GM23338 (cell line): Measurements from ENCODE around the gene ACOT11. TPM values are rescaled to one million over a fixed set of nuclear protein-coding genes. Genes with fewer than 3 reads are reported as not detected.
A peak's percentile ranks its signal among the peaks of the same experiment; 100 is the strongest.

Experiments used
- ATAC-seq: fragments of 200-7000 bp; cut with Tn5 transposase; 3 replicates; pipeline ENCODE4 v1.9.1; 2020
- DNase-seq: peaks from one replicate; pipeline ENCODE4 v3.0.0-alpha.2; 2015; ENCODE audit warnings: low spot score
- H2AFZ ChIP-seq: fragments of 200-600 bp; sonication (generic); 2 replicates; pipeline ENCODE4 v1.8.0; 2016; ENCODE audit warnings: antibody characterized with exemption, mild to moderate bottlenecking, moderate library complexity
- H3F3A ChIP-seq: fragments of 200-600 bp; sonication (generic); replicated peaks from 2 replicates; pipeline ENCODE4 v1.8.0; 2017; ENCODE audit warnings: antibody characterized with exemption, mixed run types, low read depth
- H3K27ac ChIP-seq: fragments of 200-600 bp; sonication (generic); 2 replicates; pipeline ENCODE4 v1.6.1; 2016; ENCODE audit warnings: low read depth
- H3K27me3 ChIP-seq: fragments of 200-600 bp; sonication (generic); 2 replicates; pipeline ENCODE4 v1.8.0; 2016; ENCODE audit warnings: mild to moderate bottlenecking, mixed run types, moderate library complexity; ENCODE audit not compliant: insufficient read depth
- H3K36me3 ChIP-seq: fragments of 200-600 bp; sonication (generic); 2 replicates; pipeline ENCODE4 v1.8.0; 2016; ENCODE audit warnings: mild to moderate bottlenecking; ENCODE audit not compliant: insufficient read depth
- H3K4me1 ChIP-seq: fragments of 200-600 bp; sonication (generic); 2 replicates; pipeline ENCODE4 v1.8.0; 2016; ENCODE audit warnings: mild to moderate bottlenecking, moderate library complexity; ENCODE audit not compliant: insufficient read depth
- H3K4me2 ChIP-seq: fragments of 200-600 bp; sonication (generic); 2 replicates; pipeline ENCODE4 v1.7.1; 2017; ENCODE audit warnings: mixed run types
- H3K4me3 ChIP-seq: fragments of 200-600 bp; sonication (generic); 2 replicates; pipeline ENCODE4 v1.6.1; 2016; ENCODE audit warnings: mixed run types
- H3K79me2 ChIP-seq: fragments of 200-600 bp; sonication (generic); replicated peaks from 2 replicates; pipeline ENCODE4 v1.8.0; 2017; ENCODE audit warnings: mild to moderate bottlenecking; ENCODE audit not compliant: insufficient read depth
- H3K9me2 ChIP-seq: fragments of 200-600 bp; sonication (generic); 2 replicates; pipeline ENCODE4 v1.8.0; 2017; ENCODE audit not compliant: insufficient read depth
- H4K20me1 ChIP-seq: fragments of 200-600 bp; sonication (generic); replicated peaks from 2 replicates; pipeline ENCODE4 v1.8.0; 2017; ENCODE audit warnings: mild to moderate bottlenecking; ENCODE audit not compliant: insufficient read depth
- H3K27ac Mint-ChIP-seq: 2 replicates; pipeline ENCODE4 v1.8.0; 2020; ENCODE audit warnings: inconsistent platforms, mild to moderate bottlenecking, moderate library complexity, mixed read lengths
- H3K27me3 Mint-ChIP-seq: 3 replicates; pipeline ENCODE4 v1.8.0; 2022; ENCODE audit warnings: low read depth, mild to moderate bottlenecking, moderate library complexity, mixed read lengths, inconsistent platforms; ENCODE audit not compliant: insufficient read depth, poor library complexity
- H3K36me3 Mint-ChIP-seq: 3 replicates; pipeline ENCODE4 v1.8.0; 2021; ENCODE audit warnings: low read depth, mild to moderate bottlenecking, inconsistent platforms, moderate library complexity, mixed read lengths
- H3K4me1 Mint-ChIP-seq: 3 replicates; pipeline ENCODE4 v1.8.0; 2020; ENCODE audit warnings: mild to moderate bottlenecking, inconsistent platforms, mixed read lengths
- H3K4me3 Mint-ChIP-seq: 3 replicates; pipeline ENCODE4 v1.8.0; 2021; ENCODE audit warnings: moderate library complexity, mild to moderate bottlenecking, inconsistent platforms, mixed read lengths
- H3K9me3 Mint-ChIP-seq: 3 replicates; pipeline ENCODE4 v1.8.0; 2020; ENCODE audit warnings: moderate library complexity, mild to moderate bottlenecking, inconsistent platforms, mixed read lengths
- CREB1 ChIP-seq: fragments of 250-450 bp; sonication (Bioruptor Pico); IDR thresholded peaks from 2 replicates; pipeline ENCODE4 v1.5.0; 2020; ENCODE audit warnings: low read depth, mild to moderate bottlenecking, moderate library complexity
- EZH2 ChIP-seq: fragments of 200-600 bp; sonication (generic); IDR thresholded peaks from one replicate; pipeline ENCODE4 v1.8.0; 2017; ENCODE audit warnings: antibody characterized with exemption, mild to moderate bottlenecking, low read depth; ENCODE audit not compliant: unreplicated experiment
- EZH2phosphoT487 ChIP-seq: fragments of 200-600 bp; sonication (generic); IDR thresholded peaks from one replicate; pipeline ENCODE4 v1.8.1; 2018; ENCODE audit warnings: antibody characterized with exemption; ENCODE audit not compliant: unreplicated experiment
- JUNB ChIP-seq: IDR thresholded peaks from one replicate; pipeline ENCODE4 v1.6.1; 2016; ENCODE audit warnings: antibody characterized with exemption; ENCODE audit not compliant: unreplicated experiment
- NANOG ChIP-seq: IDR thresholded peaks from 2 replicates; pipeline ENCODE4 v1.6.1; 2016; ENCODE audit warnings: antibody characterized with exemption, borderline replicate concordance
- POLR2AphosphoS5 ChIP-seq: IDR thresholded peaks from 2 replicates; pipeline ENCODE4 v1.6.1; 2016; ENCODE audit warnings: antibody characterized with exemption, low read depth
- STAT1 ChIP-seq: IDR thresholded peaks from one replicate; pipeline ENCODE4 v1.6.1; 2016; ENCODE audit warnings: antibody characterized with exemption; ENCODE audit not compliant: unreplicated experiment
- ZNF114 ChIP-seq: fragments of 250-450 bp; sonication (Bioruptor Pico); IDR thresholded peaks from 2 replicates; pipeline ENCODE4 v1.5.0; 2020; ENCODE audit warnings: mild to moderate bottlenecking, moderate library complexity
- polyA plus RNA-seq: library from polyadenylated mRNA; unstranded; fragments of >200 nt; fragmentation: Nextera tagmentation; extraction: Ambion mirVana; gene quantifications from 2 replicates; pipeline ENCODE4 v1.2.1, GENCODE V29; 2016
- total RNA-seq: library from RNA; depleted of rRNA; stranded (reverse); fragments of >200 nt; shearing (Covaris generic); gene quantifications from 2 replicates; pipeline ENCODE4 v1.2.3, GENCODE V29; 2014
- TF ChIP-seq, protein P1 (sequence below): IDR thresholded peaks from one replicate; pipeline ENCODE4 v1.6.1; 2018; ENCODE audit warnings: antibody characterized with exemption; ENCODE audit not compliant: unreplicated experiment
- TF ChIP-seq, protein P2 (sequence below): IDR thresholded peaks from 2 replicates; pipeline ENCODE4 v1.6.1; 2016; ENCODE audit warnings: antibody characterized with exemption
- TF ChIP-seq, protein P3 (sequence below), 2 experiments: fragments of 200-600 bp in 1 of 2; sonication (generic) in 1 of 2; conservative IDR thresholded peaks; 2 replicates each; pipeline versions ENCODE4 v1.5.1 to v1.6.1; 2016 to 2017; ENCODE audit warnings: antibody characterized with exemption in 2 of 2, low read depth in 2 of 2, mild to moderate bottlenecking in 2 of 2, moderate library complexity in 1 of 2

The ACOT11 gene
- total and polyA plus RNA-seq, 2 experiments from 2014 or later, result 1.6 to 2.7 TPM

DNA sequence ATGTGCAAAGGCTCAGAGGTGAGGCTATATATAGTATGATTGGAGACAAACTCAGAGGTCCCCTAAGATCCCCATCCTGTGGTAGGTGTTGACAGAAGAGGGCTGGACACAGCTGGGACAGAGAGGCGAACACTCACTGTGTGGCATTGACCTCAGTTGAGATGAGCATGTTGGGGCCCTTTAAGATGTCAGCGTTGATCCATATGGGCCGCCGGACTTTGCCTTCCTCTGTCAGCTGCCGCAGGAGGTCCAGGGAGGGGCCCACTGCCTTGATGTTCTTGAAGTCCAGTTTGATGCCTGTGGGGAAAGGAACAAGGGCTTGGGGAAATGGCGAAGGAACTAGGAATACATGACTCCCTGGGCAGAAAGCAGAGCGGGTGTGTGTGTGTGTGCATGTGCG, 66.5 kb downstream of the ACOT11 start:
- no peaks in the 10 kb centered on the region for H3K9me3 Mint-ChIP-seq
- TF ChIP-seq, protein P1, sequence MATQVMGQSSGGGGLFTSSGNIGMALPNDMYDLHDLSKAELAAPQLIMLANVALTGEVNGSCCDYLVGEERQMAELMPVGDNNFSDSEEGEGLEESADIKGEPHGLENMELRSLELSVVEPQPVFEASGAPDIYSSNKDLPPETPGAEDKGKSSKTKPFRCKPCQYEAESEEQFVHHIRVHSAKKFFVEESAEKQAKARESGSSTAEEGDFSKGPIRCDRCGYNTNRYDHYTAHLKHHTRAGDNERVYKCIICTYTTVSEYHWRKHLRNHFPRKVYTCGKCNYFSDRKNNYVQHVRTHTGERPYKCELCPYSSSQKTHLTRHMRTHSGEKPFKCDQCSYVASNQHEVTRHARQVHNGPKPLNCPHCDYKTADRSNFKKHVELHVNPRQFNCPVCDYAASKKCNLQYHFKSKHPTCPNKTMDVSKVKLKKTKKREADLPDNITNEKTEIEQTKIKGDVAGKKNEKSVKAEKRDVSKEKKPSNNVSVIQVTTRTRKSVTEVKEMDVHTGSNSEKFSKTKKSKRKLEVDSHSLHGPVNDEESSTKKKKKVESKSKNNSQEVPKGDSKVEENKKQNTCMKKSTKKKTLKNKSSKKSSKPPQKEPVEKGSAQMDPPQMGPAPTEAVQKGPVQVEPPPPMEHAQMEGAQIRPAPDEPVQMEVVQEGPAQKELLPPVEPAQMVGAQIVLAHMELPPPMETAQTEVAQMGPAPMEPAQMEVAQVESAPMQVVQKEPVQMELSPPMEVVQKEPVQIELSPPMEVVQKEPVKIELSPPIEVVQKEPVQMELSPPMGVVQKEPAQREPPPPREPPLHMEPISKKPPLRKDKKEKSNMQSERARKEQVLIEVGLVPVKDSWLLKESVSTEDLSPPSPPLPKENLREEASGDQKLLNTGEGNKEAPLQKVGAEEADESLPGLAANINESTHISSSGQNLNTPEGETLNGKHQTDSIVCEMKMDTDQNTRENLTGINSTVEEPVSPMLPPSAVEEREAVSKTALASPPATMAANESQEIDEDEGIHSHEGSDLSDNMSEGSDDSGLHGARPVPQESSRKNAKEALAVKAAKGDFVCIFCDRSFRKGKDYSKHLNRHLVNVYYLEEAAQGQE, result no peak
- Histone ChIP-seq H2AFZ (no peak overlapping the region), H3K9me2 (no peaks in the 10 kb centered on the region), H3F3A (no peaks in the 10 kb centered on the region), H4K20me1 (no peaks in the 10 kb centered on the region), H3K27ac (no peak overlapping the region), H3K79me2 (no peaks in the 10 kb centered on the region), H3K27me3 (no peaks in the 10 kb centered on the region), H3K4me1 (peaks cover 4% of the 10 kb centered on the region; the same call in 1 of the 2 replicates), H3K4me2 (no peak overlapping the region), H3K4me3 (no peak overlapping the region), H3K36me3 (no peaks in the 10 kb centered on the region)
- DNase-seq (no peak), ATAC-seq (no peak)
- no peaks in the 10 kb centered on the region for H3K36me3 Mint-ChIP-seq
- H3K27ac Mint-ChIP-seq, result no peak overlapping the region
- peaks cover 17% of the 10 kb centered on the region for H3K27me3 Mint-ChIP-seq
- H3K4me1 Mint-ChIP-seq, result peaks cover 27% of the 10 kb centered on the region
- H3K4me3 Mint-ChIP-seq, result no peak overlapping the region

DNA sequence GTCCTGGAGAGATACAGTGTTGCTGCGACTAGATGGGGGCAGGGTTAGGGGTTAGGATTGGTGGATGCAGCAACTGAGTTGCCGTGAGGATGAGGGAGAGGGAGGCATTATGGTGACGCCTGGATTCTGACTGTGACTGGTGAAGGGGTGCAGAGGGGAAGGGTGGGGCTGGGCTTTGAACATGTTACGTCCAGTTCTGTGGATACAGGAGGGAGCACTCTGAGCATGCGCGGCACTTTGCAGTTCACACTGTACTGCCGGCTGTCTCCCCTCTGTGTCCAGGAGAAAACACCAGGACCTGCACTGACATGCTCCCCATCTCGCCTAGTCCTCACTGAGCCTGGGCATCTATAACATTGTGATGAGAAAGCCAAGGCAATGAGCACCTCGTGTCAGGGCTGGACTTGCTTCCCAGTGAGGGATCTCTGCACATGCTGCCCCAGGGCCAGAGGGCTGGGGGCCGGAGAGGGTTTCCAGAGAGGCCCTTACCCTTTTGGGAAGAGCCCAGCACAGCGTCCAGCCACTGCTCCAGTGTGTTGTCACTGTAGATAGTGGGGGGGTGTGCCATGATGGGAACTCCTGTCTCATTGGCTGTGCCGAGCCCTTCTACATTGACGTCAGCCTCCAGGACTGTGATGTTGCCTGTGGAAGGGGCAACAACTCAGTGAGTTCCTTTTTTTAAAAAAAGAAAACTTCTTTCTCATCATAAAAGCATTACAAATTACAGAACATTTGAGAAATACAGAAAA, 67.7 kb downstream of the ACOT11 start:
- no peaks in the 10 kb centered on the region for H3K36me3 Mint-ChIP-seq
- Histone ChIP-seq H3K4me2 (no peak overlapping the region), H4K20me1 (no peaks in the 10 kb centered on the region), H3K27ac (no peak overlapping the region), H3F3A (no peaks in the 10 kb centered on the region), H3K36me3 (no peaks in the 10 kb centered on the region), H3K79me2 (no peaks in the 10 kb centered on the region), H3K4me3 (no peak overlapping the region), H3K4me1 (no peaks in the 10 kb centered on the region; the same call in 1 of the 2 replicates), H3K9me2 (no peaks in the 10 kb centered on the region), H3K27me3 (no peaks in the 10 kb centered on the region), H2AFZ (peak overlapping the region; percentile 38; the same call in 1 of the 2 replicates)
- TF ChIP-seq POLR2AphosphoS5 (no peak), JUNB (no peak), CREB1 (CRISPR knock-in tag) (no peak), STAT1 (no peak), EZH2phosphoT487 (no peak), ZNF114 (CRISPR knock-in tag) (no peak), EZH2 (no peak), NANOG (no peak)
- TF ChIP-seq, protein P2, sequence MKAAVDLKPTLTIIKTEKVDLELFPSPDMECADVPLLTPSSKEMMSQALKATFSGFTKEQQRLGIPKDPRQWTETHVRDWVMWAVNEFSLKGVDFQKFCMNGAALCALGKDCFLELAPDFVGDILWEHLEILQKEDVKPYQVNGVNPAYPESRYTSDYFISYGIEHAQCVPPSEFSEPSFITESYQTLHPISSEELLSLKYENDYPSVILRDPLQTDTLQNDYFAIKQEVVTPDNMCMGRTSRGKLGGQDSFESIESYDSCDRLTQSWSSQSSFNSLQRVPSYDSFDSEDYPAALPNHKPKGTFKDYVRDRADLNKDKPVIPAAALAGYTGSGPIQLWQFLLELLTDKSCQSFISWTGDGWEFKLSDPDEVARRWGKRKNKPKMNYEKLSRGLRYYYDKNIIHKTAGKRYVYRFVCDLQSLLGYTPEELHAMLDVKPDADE, result no peak
- TF ChIP-seq, protein P1, result no peak
- TF ChIP-seq, protein P3, sequence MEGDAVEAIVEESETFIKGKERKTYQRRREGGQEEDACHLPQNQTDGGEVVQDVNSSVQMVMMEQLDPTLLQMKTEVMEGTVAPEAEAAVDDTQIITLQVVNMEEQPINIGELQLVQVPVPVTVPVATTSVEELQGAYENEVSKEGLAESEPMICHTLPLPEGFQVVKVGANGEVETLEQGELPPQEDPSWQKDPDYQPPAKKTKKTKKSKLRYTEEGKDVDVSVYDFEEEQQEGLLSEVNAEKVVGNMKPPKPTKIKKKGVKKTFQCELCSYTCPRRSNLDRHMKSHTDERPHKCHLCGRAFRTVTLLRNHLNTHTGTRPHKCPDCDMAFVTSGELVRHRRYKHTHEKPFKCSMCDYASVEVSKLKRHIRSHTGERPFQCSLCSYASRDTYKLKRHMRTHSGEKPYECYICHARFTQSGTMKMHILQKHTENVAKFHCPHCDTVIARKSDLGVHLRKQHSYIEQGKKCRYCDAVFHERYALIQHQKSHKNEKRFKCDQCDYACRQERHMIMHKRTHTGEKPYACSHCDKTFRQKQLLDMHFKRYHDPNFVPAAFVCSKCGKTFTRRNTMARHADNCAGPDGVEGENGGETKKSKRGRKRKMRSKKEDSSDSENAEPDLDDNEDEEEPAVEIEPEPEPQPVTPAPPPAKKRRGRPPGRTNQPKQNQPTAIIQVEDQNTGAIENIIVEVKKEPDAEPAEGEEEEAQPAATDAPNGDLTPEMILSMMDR (conservative IDR thresholded peaks at IDR 0.05; ENCODE audit: low read depth in 2 of 2), result no peak
- peaks cover 17% of the 10 kb centered on the region for H3K27me3 Mint-ChIP-seq
- no peak overlapping the region for H3K27ac Mint-ChIP-seq
- no peak for DNase-seq
- peaks cover 19% of the 10 kb centered on the region for H3K4me1 Mint-ChIP-seq
- ATAC-seq, result no peak; the same call in 2 of the 3 replicates
- H3K9me3 Mint-ChIP-seq, result no peaks in the 10 kb centered on the region
- no peak overlapping the region for H3K4me3 Mint-ChIP-seq
